HepG2 (cell line): Measurements from ENCODE around the gene PLEKHD1. TPM values are rescaled to one million over a fixed set of nuclear protein-coding genes. Genes with fewer than 3 reads are reported as not detected.

Experiments
- ATAC-seq: fragments of 200-7000 bp; cut with Tn5 transposase; 3 replicates; pipeline ENCODE4 v1.9.1; 2020; ENCODE audit warnings: mild to moderate bottlenecking, moderate library complexity
- BruUV-seq: library from RNA; stranded (reverse); fragments of 400-500 nt; replicated peaks from 2 replicates; lab custom pipeline; 2021; lab: Mats Ljungman, UMichigan
- CTCF ChIA-PET: fragments of 300-600 bp; formaldehyde crosslinking; extraction: SDS; loops from one replicate; lab custom pipeline; 2021; ENCODE audit warnings: low total read pairs, inconsistent platforms, low intra/inter-chr PET ratio; lab: Yijun Ruan, JAX
- POLR2A ChIA-PET: fragments of 350-600 bp; sonication (Branson Sonifier 250); formaldehyde crosslinking; loops from one replicate; lab custom pipeline; 2020; ENCODE audit warnings: antibody characterized with exemption, inconsistent platforms; lab: Yijun Ruan, JAX
- DNase-seq: peaks from one replicate; pipeline ENCODE4 v3.0.0-alpha.2; 2015; ENCODE audit warnings: low spot score
- FAIRE-seq: peaks from 3 replicates; lab custom pipeline; 2011; peaks lifted over from hg19 to GRCh38; lab: Jason Lieb, UNC
- H2AFZ ChIP-seq: one replicate; pipeline ENCODE4 v1.6.1; 2011; ENCODE audit warnings: low read length, inconsistent platforms
- H3K27ac ChIP-seq: fragments of 300-600 bp; 3 replicates; pipeline ENCODE4 v1.8.0; 2011; ENCODE audit warnings: mixed run types, mild to moderate bottlenecking, mixed read lengths, low read length, inconsistent platforms; ENCODE audit not compliant: insufficient read depth; ENCODE audit errors: extremely low read length
- H3K27me3 ChIP-seq, 2 experiments: fragments of 200-600 bp in 1 of 2; 2 replicates in 1 of 2; 3 replicates in 1 of 2; pipeline versions ENCODE4 v1.6.0 to v1.8.0; 2011; ENCODE audit warnings: low read length in 2 of 2, mild to moderate bottlenecking in 2 of 2, moderate library complexity in 2 of 2, inconsistent platforms in 1 of 2; ENCODE audit not compliant: insufficient read depth in 2 of 2, control insufficient read depth in 1 of 2
- H3K36me3 ChIP-seq, 2 experiments: fragments of 200-600 bp in 1 of 2; replicated peaks in 1 of 2; 2 replicates in 1 of 2; 3 replicates in 1 of 2; pipeline versions ENCODE4 v1.5.1 to v1.8.0; 2011; ENCODE audit warnings: low read length in 2 of 2, inconsistent platforms in 1 of 2; ENCODE audit not compliant: insufficient read depth in 2 of 2, control insufficient read depth in 1 of 2
- H3K4me1 ChIP-seq: 2 replicates; pipeline ENCODE4 v1.5.1; 2012; ENCODE audit warnings: low read length, inconsistent platforms; ENCODE audit not compliant: insufficient read depth
- H3K4me2 ChIP-seq: 2 replicates; pipeline ENCODE4 v1.6.0; 2011; ENCODE audit warnings: low read depth, low read length, inconsistent platforms
- H3K4me3 ChIP-seq, 3 experiments: fragments of 200-600 bp in 1 of 3; sonication (generic), shearing (Covaris generic) in 1 of 3; replicated peaks in 1 of 3; 2 replicates each; pipeline ENCODE4 v1.5.1; 2011 to 2016; ENCODE audit warnings: low read length in 3 of 3, inconsistent platforms in 2 of 3, low read depth in 2 of 3, mild to moderate bottlenecking in 2 of 3, control low read depth in 1 of 3, mixed read lengths in 1 of 3; ENCODE audit not compliant: insufficient read depth in 1 of 3
- H3K79me2 ChIP-seq: one replicate; pipeline ENCODE4 v1.6.1; 2011; ENCODE audit warnings: low read length, inconsistent platforms; ENCODE audit not compliant: insufficient read depth
- H3K9ac ChIP-seq: 2 replicates; pipeline ENCODE4 v1.6.0; 2011; ENCODE audit warnings: mild to moderate bottlenecking, low read depth, low read length, inconsistent platforms; ENCODE audit not compliant: insufficient read depth
- H3K9me3 ChIP-seq: 2 replicates; pipeline ENCODE4 v1.5.1; 2012; ENCODE audit warnings: mild to moderate bottlenecking, low read length
- H4K20me1 ChIP-seq: 2 replicates; pipeline ENCODE4 v1.6.0; 2011; ENCODE audit warnings: inconsistent platforms, mild to moderate bottlenecking, low read length, moderate library complexity; ENCODE audit not compliant: insufficient read depth
- ARHGAP35 ChIP-seq: sonication (generic); formaldehyde crosslinking; IDR thresholded peaks from 2 replicates; pipeline ENCODE4 v1.9.0; 2022; ENCODE audit warnings: mild to moderate bottlenecking, inconsistent platforms, moderate library complexity, missing genetic modification reagents, borderline replicate concordance
- CHD2 ChIP-seq: IDR thresholded peaks from 2 replicates; pipeline ENCODE4 v1.6.1; 2011; ENCODE audit warnings: low read depth, low read length, improper control_type of control experiment
- KDM5B ChIP-seq: sonication (generic); formaldehyde crosslinking; IDR thresholded peaks from 2 replicates; pipeline ENCODE4 v1.4.0; 2020; ENCODE audit warnings: missing genetic modification reagents, mild to moderate bottlenecking, borderline replicate concordance
- SMC3 ChIP-seq: IDR thresholded peaks from 2 replicates; pipeline ENCODE4 v1.6.1; 2011; ENCODE audit warnings: low read length, improper control_type of control experiment
- SP1 ChIP-seq, 2 experiments: fragments of 450-650 bp in 1 of 2; sonication (generic) in 1 of 2; formaldehyde crosslinking in 1 of 2; IDR thresholded peaks; 2 replicates each; pipeline versions ENCODE4 v1.4.0 to v1.6.1; 2016 to 2020; ENCODE audit warnings: missing genetic modification reagents in 1 of 2
- ZNF20 ChIP-seq: sonication (generic); formaldehyde crosslinking; IDR thresholded peaks from 2 replicates; pipeline ENCODE4 v1.4.0; 2020; ENCODE audit warnings: mild to moderate bottlenecking, moderate library complexity, missing genetic modification reagents
- ZNF563 ChIP-seq: sonication (generic); formaldehyde crosslinking; IDR thresholded peaks from 2 replicates; pipeline ENCODE4 v1.8.0; 2022; ENCODE audit warnings: mild to moderate bottlenecking, moderate library complexity, missing genetic modification reagents
- ZNF670 ChIP-seq: sonication (generic); formaldehyde crosslinking; IDR thresholded peaks from 2 replicates; pipeline ENCODE4 v1.8.0; 2022; ENCODE audit warnings: mild to moderate bottlenecking, missing genetic modification reagents, borderline replicate concordance
- ZNF83 ChIP-seq: sonication (generic); formaldehyde crosslinking; IDR thresholded peaks from 2 replicates; pipeline ENCODE4 v1.4.0; 2020; ENCODE audit warnings: missing genetic modification reagents, mild to moderate bottlenecking, borderline replicate concordance
- ZSCAN31 ChIP-seq: sonication (generic); formaldehyde crosslinking; IDR thresholded peaks from 2 replicates; pipeline ENCODE4 v1.5.0; 2020; ENCODE audit warnings: low read depth, mild to moderate bottlenecking, missing genetic modification reagents
- WGBS: methylation state at CpG from one replicate; pipeline ENCODE4 v1.1.6; 2017; ENCODE audit warnings: low lambda C conversion rate; 5-methylcytosine and 5-hydroxymethylcytosine counted together
- in situ Hi-C: cut with HindIII; loops from 2 replicates; pipeline ENCODE4 v1.10.0; 2017; ENCODE audit warnings: low pct_unique_long_range_greater_than_20kb; ENCODE audit not compliant: extremely low pct_ligation_motif_present
- intact Hi-C: fragments of 100-400 bp; cut with micrococcal nuclease; formaldehyde crosslinking; loops from one replicate; pipeline ENCODE4 v1.10.0; 2022; ENCODE audit not compliant: unreplicated experiment
- polyA plus RNA-seq, 8 experiments: library from polyadenylated mRNA; depleted of rRNA in 3 of 8; stranded (reverse) in 7 of 8; unstranded in 1 of 8; fragments of >200 nt; fragmentation: Illumina TruSeq in 4 of 8; extraction: Trizol in 4 of 8; gene quantifications; 2 replicates each; pipeline versions ENCODE4 v1.2.1 to v1.2.3, GENCODE V29; 2011 to 2016; ENCODE audit warnings: low read depth in 4 of 8, missing spikeins in 1 of 8, mixed read lengths in 1 of 8; ENCODE audit not compliant: insufficient read depth in 1 of 8
- total RNA-seq, 5 experiments: library from RNA; depleted of rRNA; stranded (reverse); fragments of >200 nt; fragmentation: Illumina TruSeq; extraction: Trizol; gene quantifications; 2 replicates each; pipeline ENCODE4 v1.2.3, GENCODE V29; 2016; ENCODE audit warnings: low read depth in 1 of 5
- TF ChIP-seq, protein P1 (sequence below): sonication (generic); formaldehyde crosslinking; IDR thresholded peaks from one replicate; pipeline ENCODE4 v1.5.1; 2020; ENCODE audit warnings: mild to moderate bottlenecking, missing genetic modification reagents; ENCODE audit errors: not compliant biosample characterization

PLEKHD1 gene
- total and polyA plus RNA-seq, 2 of the 13 experiments (the other 11 are each of a cell fraction or from before 2014, with no cell fraction given): 0.01 TPM; not detected in 1

- ATAC-seq: no peak
- no peak overlapping the region for H3K27ac ChIP-seq
- H3K27me3 ChIP-seq: peaks cover 1 to 14% of the 10 kb centered on the region in 2 experiments; a peak in 3 of 5 replicates
- 31% methylated on average over 8 of the region's 8 CpGs for WGBS
- FAIRE-seq: no peak
- in situ Hi-C loops: no loop called here
- no peak for TF ChIP-seq ARHGAP35
- TF ChIP-seq KDM5B (CRISPR knock-in tag): no peak
- TF ChIP-seq ZNF563 (CRISPR knock-in tag): no peak
- TF ChIP-seq ZNF670: no peak
- no peaks in the 10 kb centered on the region for H3K9me3 ChIP-seq
- H3K4me3 ChIP-seq: no peak overlapping the region
- no peaks in the 10 kb centered on the region for H3K79me2 ChIP-seq
- H3K4me1 ChIP-seq: no peaks in the 10 kb centered on the region
- no TSS peak for BruUV-seq
- H4K20me1 ChIP-seq: no peaks in the 10 kb centered on the region
- H3K4me2 ChIP-seq: no peak overlapping the region
- ChIA-PET POLR2A (no interaction called here), CTCF (no interaction called here)
- no peaks in the 10 kb centered on the region for H3K36me3 ChIP-seq
- intact Hi-C loops: loop anchor here (2.0 kb wide), 1 partner anchor 26 kb away; the partner anchor contains the start of gene CCDC177
- DNase-seq: no peak
- no peak overlapping the region for H3K9ac ChIP-seq
- H2AFZ ChIP-seq: no peak overlapping the region
These were observed 64.0 kb downstream of the PLEKHD1 start for GRCh38 chr14:69548566-69548965.

DNA sequence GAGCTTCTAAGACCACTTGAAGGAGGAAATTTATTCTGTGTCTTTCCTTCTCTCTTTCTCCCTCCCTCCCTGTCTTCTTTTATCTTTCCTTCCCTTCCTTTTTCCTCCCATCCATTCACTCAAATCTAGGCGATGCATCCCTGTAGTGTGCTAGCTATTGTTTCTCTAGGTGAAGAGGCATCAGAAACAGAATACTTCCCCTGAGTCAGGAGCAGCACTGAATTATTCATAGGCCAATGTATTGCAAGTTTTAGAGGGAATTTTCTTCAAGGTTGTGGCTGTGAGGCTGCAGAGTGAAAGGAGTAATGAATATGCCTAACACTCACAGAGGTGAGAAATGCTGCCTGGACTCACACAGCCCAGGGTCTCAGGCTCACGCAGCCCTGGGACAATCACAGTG lies 67.0 kb downstream of the PLEKHD1 start:
- ATAC-seq (no peak), DNase-seq (no peak), FAIRE-seq (no peak)
- Histone ChIP-seq H3K4me2 (no peak overlapping the region), H3K9ac (no peak overlapping the region), H3K27ac (no peak overlapping the region), H3K4me1 (no peaks in the 10 kb centered on the region), H3K79me2 (no peaks in the 10 kb centered on the region), H3K4me3 (no peak overlapping the region), H3K9me3 (no peaks in the 10 kb centered on the region), H3K27me3 (peaks cover 1 to 9% of the 10 kb centered on the region in 2 experiments; a peak in 2 of 5 replicates), H3K36me3 (no peaks in the 10 kb centered on the region), H4K20me1 (no peaks in the 10 kb centered on the region), H2AFZ (no peak overlapping the region)
- POLR2A ChIA-PET: no interaction called here
- no TSS peak for BruUV-seq
- WGBS: no CpG with 5 or more reads among the region's 2 CpGs
- intact Hi-C loops (no loop called here), in situ Hi-C loops (no loop called here)
- CTCF ChIA-PET: no interaction called here
- no peak for TF ChIP-seq SP1 (IDR thresholded peaks at IDR 0.05)
- TF ChIP-seq SP1 (CRISPR knock-in tag; IDR thresholded peaks at IDR 0.05): no peak
- TF ChIP-seq CHD2: no peak
- TF ChIP-seq ZNF20 (CRISPR knock-in tag): no peak
- no peak for TF ChIP-seq SMC3
- TF ChIP-seq, protein P1, sequence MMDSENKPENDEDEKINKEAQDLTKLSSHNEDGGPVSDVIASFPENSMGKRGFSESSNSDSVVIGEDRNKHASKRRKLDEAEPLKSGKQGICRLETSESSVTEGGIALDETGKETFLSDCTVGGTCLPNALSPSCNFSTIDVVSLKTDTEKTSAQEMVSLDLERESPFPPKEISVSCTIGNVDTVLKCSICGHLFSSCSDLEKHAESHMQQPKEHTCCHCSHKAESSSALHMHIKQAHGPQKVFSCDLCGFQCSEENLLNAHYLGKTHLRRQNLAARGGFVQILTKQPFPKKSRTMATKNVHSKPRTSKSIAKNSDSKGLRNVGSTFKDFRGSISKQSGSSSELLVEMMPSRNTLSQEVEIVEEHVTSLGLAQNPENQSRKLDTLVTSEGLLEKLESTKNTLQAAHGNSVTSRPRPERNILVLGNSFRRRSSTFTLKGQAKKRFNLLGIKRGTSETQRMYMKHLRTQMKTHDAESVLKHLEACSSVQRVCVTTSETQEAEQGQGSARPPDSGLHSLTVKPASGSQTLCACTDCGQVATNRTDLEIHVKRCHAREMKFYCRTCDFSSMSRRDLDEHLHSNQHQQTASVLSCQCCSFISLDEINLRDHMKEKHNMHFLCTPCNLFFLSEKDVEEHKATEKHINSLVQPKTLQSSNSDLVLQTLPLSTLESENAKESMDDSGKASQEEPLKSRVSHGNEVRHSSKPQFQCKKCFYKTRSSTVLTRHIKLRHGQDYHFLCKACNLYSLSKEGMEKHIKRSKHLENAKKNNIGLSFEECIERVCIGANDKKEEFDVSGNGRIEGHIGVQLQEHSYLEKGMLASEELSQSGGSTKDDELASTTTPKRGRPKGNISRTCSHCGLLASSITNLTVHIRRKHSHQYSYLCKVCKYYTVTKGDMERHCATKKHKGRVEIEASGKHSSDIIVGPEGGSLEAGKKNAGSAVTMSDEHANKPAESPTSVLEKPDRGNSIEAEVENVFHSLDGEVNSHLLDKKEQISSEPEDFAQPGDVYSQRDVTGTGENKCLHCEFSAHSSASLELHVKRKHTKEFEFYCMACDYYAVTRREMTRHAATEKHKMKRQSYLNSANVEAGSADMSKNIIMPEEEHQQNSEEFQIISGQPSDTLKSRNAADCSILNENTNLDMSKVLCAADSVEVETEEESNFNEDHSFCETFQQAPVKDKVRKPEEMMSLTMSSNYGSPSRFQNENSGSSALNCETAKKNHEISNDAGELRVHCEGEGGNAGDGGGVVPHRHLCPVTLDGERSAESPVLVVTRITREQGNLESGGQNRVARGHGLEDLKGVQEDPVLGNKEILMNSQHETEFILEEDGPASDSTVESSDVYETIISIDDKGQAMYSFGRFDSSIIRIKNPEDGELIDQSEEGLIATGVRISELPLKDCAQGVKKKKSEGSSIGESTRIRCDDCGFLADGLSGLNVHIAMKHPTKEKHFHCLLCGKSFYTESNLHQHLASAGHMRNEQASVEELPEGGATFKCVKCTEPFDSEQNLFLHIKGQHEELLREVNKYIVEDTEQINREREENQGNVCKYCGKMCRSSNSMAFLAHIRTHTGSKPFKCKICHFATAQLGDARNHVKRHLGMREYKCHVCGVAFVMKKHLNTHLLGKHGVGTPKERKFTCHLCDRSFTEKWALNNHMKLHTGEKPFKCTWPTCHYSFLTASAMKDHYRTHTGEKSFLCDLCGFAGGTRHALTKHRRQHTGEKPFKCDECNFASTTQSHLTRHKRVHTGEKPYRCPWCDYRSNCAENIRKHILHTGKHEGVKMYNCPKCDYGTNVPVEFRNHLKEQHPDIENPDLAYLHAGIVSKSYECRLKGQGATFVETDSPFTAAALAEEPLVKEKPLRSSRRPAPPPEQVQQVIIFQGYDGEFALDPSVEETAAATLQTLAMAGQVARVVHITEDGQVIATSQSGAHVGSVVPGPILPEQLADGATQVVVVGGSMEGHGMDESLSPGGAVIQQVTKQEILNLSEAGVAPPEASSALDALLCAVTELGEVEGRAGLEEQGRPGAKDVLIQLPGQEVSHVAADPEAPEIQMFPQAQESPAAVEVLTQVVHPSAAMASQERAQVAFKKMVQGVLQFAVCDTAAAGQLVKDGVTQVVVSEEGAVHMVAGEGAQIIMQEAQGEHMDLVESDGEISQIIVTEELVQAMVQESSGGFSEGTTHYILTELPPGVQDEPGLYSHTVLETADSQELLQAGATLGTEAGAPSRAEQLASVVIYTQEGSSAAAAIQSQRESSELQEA (CRISPR knock-in tag): no peak
- no peak for TF ChIP-seq ZNF83 (CRISPR knock-in tag)
- TF ChIP-seq ZSCAN31 (CRISPR knock-in tag): no peak
